Neural progenitor cell (in vitro differentiated cells): ENCODE results near the gene FAM78A. TPM values are rescaled to one million over a fixed set of nuclear protein-coding genes. Genes with fewer than 3 reads are reported as not detected.
"Not testable (repeated sequence)": the region's sequence is repeated elsewhere in the genome, so short reads cannot be mapped to it uniquely, and the experiment has no call there.

Source experiments
- DNase-seq: peaks from one replicate; pipeline ENCODE4 v3.0.0-alpha.2; 2016; ENCODE audit warnings: low spot score
- H2AFZ ChIP-seq: fragments of 200-600 bp; sonication (generic); replicated peaks from 2 replicates; pipeline ENCODE4 v1.6.1; 2016; ENCODE audit warnings: antibody characterized with exemption
- H3F3A ChIP-seq: fragments of 200-600 bp; sonication (generic); 2 replicates; pipeline ENCODE4 v1.6.1; 2016; ENCODE audit warnings: antibody characterized with exemption, low read depth
- H3K27ac ChIP-seq: fragments of 200-600 bp; sonication (generic); 2 replicates; pipeline ENCODE4 v1.5.1; 2016; ENCODE audit warnings: mild to moderate bottlenecking
- H3K27me3 ChIP-seq: fragments of 200-600 bp; sonication (generic); 2 replicates; pipeline ENCODE4 v1.6.1; 2016; ENCODE audit warnings: mild to moderate bottlenecking, moderate library complexity
- H3K36me3 ChIP-seq: fragments of 200-600 bp; sonication (generic); 2 replicates; pipeline ENCODE4 v1.5.1; 2016
- H3K4me1 ChIP-seq: fragments of 200-600 bp; sonication (generic); 2 replicates; pipeline ENCODE4 v1.6.1; 2016; ENCODE audit warnings: mixed run types
- H3K4me2 ChIP-seq: fragments of 200-600 bp; sonication (generic); 2 replicates; pipeline ENCODE4 v1.6.1; 2016
- H3K4me3 ChIP-seq: fragments of 200-600 bp; sonication (generic); 2 replicates; pipeline ENCODE4 v1.5.1; 2016
- H3K79me2 ChIP-seq: fragments of 200-600 bp; sonication (generic); 2 replicates; pipeline ENCODE4 v1.6.1; 2016; ENCODE audit warnings: low read depth
- H3K9ac ChIP-seq: fragments of 200-600 bp; sonication (generic); 2 replicates; pipeline ENCODE4 v1.6.1; 2016
- H3K9me3 ChIP-seq: fragments of 200-600 bp; sonication (generic); 2 replicates; pipeline ENCODE4 v1.5.1; 2016; ENCODE audit warnings: low read depth
- H4K20me1 ChIP-seq: fragments of 200-600 bp; sonication (generic); 2 replicates; pipeline ENCODE4 v1.6.1; 2016; ENCODE audit warnings: low read depth
- H3K27ac Mint-ChIP-seq: 3 replicates; pipeline ENCODE4 v1.8.0; 2021; ENCODE audit warnings: mixed read lengths
- H3K27me3 Mint-ChIP-seq: 2 replicates; pipeline ENCODE4 v1.8.0; 2022; ENCODE audit warnings: low read depth, mild to moderate bottlenecking, inconsistent platforms, moderate library complexity, mixed read lengths; ENCODE audit not compliant: insufficient read depth
- H3K36me3 Mint-ChIP-seq: 3 replicates; pipeline ENCODE4 v1.8.0; 2021; ENCODE audit warnings: mixed read lengths
- H3K4me1 Mint-ChIP-seq: 3 replicates; pipeline ENCODE4 v1.8.0; 2021; ENCODE audit warnings: mixed read lengths
- H3K4me3 Mint-ChIP-seq: 3 replicates; pipeline ENCODE4 v1.8.0; 2021; ENCODE audit warnings: mild to moderate bottlenecking, moderate library complexity, mixed read lengths
- H3K9me3 Mint-ChIP-seq: 3 replicates; pipeline ENCODE4 v1.8.0; 2020; ENCODE audit warnings: mixed read lengths
- EZH2 ChIP-seq: fragments of 200-600 bp; sonication (generic); IDR thresholded peaks from 2 replicates; pipeline ENCODE4 v1.6.1; 2017; ENCODE audit warnings: antibody characterized with exemption, mild to moderate bottlenecking, moderate library complexity
- EZH2phosphoT487 ChIP-seq: fragments of 200-600 bp; sonication (generic); IDR thresholded peaks from 2 replicates; pipeline ENCODE4 v1.6.1; 2017; ENCODE audit warnings: antibody characterized with exemption
- total RNA-seq: library from RNA; depleted of rRNA; stranded (reverse); fragments of >200 nt; gene quantifications from 2 replicates; pipeline ENCODE4 v1.2.3, GENCODE V29; 2015; ENCODE audit warnings: low replicate concordance
- TF ChIP-seq, protein P1 (sequence below): fragments of 200-600 bp; sonication (generic); IDR thresholded peaks from 2 replicates; pipeline ENCODE4 v1.5.1; 2017; ENCODE audit warnings: antibody characterized with exemption, mild to moderate bottlenecking

The FAM78A gene
- total RNA-seq, 1 donor from 2014 or later = 0.32 TPM

- Mint-ChIP-seq H3K4me3 (no peak overlapping the region), H3K4me1 (peaks cover 19% of the 10 kb centered on the region)
Observed at GRCh38 chr9:131252120-131252519, 24.2 kb downstream of the FAM78A start.

GRCh38 chr9:131246618-131247017 is 29.7 kb downstream of the FAM78A start:
- no peaks in the 10 kb centered on the region for H3K9me3 ChIP-seq
- no peak overlapping the region for H3K27ac Mint-ChIP-seq
- no peak overlapping the region for H3K27ac ChIP-seq
- H3K36me3 ChIP-seq = no peaks in the 10 kb centered on the region
- no peaks in the 10 kb centered on the region for H3K36me3 Mint-ChIP-seq
- H3K4me2 ChIP-seq = no peak overlapping the region
- no peaks in the 10 kb centered on the region for H4K20me1 ChIP-seq
- H3K9ac ChIP-seq = no peak overlapping the region
- H2AFZ ChIP-seq = no peak overlapping the region
- no peaks in the 10 kb centered on the region for H3K27me3 Mint-ChIP-seq
- H3K79me2 ChIP-seq = no peaks in the 10 kb centered on the region
- H3K4me1 ChIP-seq = no peaks in the 10 kb centered on the region
- no peak overlapping the region for H3K4me3 ChIP-seq
- no peak for DNase-seq
- H3K4me1 Mint-ChIP-seq = no peaks in the 10 kb centered on the region
- peaks cover 5% of the 10 kb centered on the region for H3K9me3 Mint-ChIP-seq
- H3K4me3 Mint-ChIP-seq = no peak overlapping the region
- H3F3A ChIP-seq = no peaks in the 10 kb centered on the region
- no peak for TF ChIP-seq EZH2phosphoT487
- H3K27me3 ChIP-seq = no peaks in the 10 kb centered on the region

More at GRCh38 chr9:131252120-131252519, 24.2 kb downstream of the FAM78A start:
- Mint-ChIP-seq H3K36me3 (no peaks in the 10 kb centered on the region), H3K27ac (no peak overlapping the region), H3K27me3 (peaks cover 5% of the 10 kb centered on the region), H3K9me3 (no peaks in the 10 kb centered on the region)
- H3K36me3 ChIP-seq = no peaks in the 10 kb centered on the region
- H2AFZ ChIP-seq = no peak overlapping the region
- H4K20me1 ChIP-seq = no peaks in the 10 kb centered on the region
- H3K4me2 ChIP-seq = no peak overlapping the region
- H3K4me1 ChIP-seq = peaks cover 8% of the 10 kb centered on the region
- H3K27me3 ChIP-seq = no peaks in the 10 kb centered on the region
- DNase-seq = no peak
- no peaks in the 10 kb centered on the region for H3K9me3 ChIP-seq
- no peak overlapping the region for H3K27ac ChIP-seq
- no peaks in the 10 kb centered on the region for H3K79me2 ChIP-seq
- no peak overlapping the region for H3K9ac ChIP-seq
- peaks cover 13% of the 10 kb centered on the region for H3F3A ChIP-seq
- no peak overlapping the region for H3K4me3 ChIP-seq
- TF ChIP-seq EZH2 (no peak), EZH2phosphoT487 (no peak)
- TF ChIP-seq, protein P1, sequence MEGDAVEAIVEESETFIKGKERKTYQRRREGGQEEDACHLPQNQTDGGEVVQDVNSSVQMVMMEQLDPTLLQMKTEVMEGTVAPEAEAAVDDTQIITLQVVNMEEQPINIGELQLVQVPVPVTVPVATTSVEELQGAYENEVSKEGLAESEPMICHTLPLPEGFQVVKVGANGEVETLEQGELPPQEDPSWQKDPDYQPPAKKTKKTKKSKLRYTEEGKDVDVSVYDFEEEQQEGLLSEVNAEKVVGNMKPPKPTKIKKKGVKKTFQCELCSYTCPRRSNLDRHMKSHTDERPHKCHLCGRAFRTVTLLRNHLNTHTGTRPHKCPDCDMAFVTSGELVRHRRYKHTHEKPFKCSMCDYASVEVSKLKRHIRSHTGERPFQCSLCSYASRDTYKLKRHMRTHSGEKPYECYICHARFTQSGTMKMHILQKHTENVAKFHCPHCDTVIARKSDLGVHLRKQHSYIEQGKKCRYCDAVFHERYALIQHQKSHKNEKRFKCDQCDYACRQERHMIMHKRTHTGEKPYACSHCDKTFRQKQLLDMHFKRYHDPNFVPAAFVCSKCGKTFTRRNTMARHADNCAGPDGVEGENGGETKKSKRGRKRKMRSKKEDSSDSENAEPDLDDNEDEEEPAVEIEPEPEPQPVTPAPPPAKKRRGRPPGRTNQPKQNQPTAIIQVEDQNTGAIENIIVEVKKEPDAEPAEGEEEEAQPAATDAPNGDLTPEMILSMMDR = no peak

DNA sequence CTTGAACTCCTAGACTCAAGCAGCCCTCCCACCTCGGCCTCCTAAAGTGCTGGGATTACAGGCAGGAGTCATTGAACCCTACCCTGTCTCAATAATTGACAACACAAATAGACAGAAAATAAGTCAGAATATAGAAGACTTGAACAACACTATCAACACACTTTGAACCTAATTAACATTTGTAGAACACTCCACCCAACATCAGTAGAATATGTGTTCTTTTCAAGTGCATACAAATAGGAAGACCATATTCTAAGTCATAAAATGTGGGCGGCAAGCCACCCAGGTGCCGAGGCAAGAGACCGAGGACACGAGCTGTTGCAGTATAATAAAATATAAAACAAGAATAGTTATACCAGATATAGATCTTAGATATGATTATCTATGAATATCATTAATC is 32.0 kb downstream of the FAM78A start:
- not testable (repeated sequence) for H3F3A ChIP-seq, H4K20me1 ChIP-seq, H3K4me2 ChIP-seq, DNase-seq, H3K36me3 ChIP-seq, H3K27me3 ChIP-seq, H3K4me1 Mint-ChIP-seq, H3K79me2 ChIP-seq, H3K4me3 ChIP-seq, H3K4me3 Mint-ChIP-seq, H3K4me1 ChIP-seq, H3K9me3 Mint-ChIP-seq, H3K27me3 Mint-ChIP-seq, H3K27ac ChIP-seq, H3K9ac ChIP-seq, H3K27ac Mint-ChIP-seq, H2AFZ ChIP-seq, H3K36me3 Mint-ChIP-seq, H3K9me3 ChIP-seq

DNA sequence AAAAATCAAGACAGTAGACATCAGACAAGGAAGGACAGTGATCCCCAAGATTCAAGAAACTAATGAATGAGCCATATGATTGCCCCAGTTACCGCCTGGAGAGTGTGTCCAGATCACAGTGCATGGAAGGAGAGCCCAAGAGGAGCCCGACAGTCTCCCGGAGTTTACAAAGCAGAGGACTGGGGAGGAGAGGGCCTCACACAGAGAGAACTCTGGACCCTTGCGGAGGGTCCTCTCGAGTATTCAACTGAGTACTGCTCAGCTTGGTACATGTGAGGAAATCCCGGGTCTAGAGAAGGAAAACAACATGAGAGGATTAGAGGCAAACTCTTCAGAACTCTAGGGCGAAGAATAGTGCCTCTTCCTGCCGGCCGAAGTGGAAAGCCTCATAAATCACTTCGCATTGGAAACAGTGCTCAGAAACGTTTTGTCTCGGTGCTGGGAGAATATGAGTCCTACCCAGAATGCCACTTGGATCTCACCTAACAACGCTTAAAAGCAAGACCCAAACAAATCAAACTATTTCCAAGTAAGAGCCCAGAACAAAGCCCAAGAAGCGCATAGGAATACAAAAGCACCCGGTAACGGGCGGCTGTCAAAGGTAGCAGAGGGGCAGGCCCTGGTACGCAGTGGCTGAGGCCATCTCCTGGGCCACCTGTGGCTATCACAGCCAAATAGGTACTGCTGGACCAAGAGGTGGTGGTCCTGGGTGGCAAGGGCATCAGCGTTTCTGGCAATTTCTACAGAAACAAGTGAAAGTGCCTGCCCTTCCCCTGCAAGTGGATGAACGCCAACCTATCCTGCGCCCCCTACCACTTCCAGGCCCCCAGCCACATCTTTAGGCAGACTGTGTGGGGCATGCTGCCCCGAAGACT is 36.0 kb downstream of the FAM78A start:
- no peak overlapping the region for H3K4me3 ChIP-seq
- H3K9me3 ChIP-seq = no peaks in the 10 kb centered on the region
- Mint-ChIP-seq H3K4me1 (peaks cover 22% of the 10 kb centered on the region), H3K9me3 (peaks cover 7% of the 10 kb centered on the region), H3K27ac (peak overlapping the region; percentile 72), H3K36me3 (no peaks in the 10 kb centered on the region), H3K27me3 (peaks cover 2% of the 10 kb centered on the region), H3K4me3 (no peak overlapping the region)
- H3F3A ChIP-seq = peaks cover 15% of the 10 kb centered on the region
- DNase-seq = no peak
- no peaks in the 10 kb centered on the region for H3K27me3 ChIP-seq
- no peak overlapping the region for H3K9ac ChIP-seq
- no peaks in the 10 kb centered on the region for H3K79me2 ChIP-seq
- TF ChIP-seq EZH2phosphoT487 = no peak
- no peak for TF ChIP-seq EZH2
- no peak overlapping the region for H3K4me2 ChIP-seq
- H3K27ac ChIP-seq = no peak overlapping the region
- no peak overlapping the region for H2AFZ ChIP-seq
- no peaks in the 10 kb centered on the region for H4K20me1 ChIP-seq
- peaks cover 16% of the 10 kb centered on the region for H3K4me1 ChIP-seq
- no peaks in the 10 kb centered on the region for H3K36me3 ChIP-seq
